ENCODE measurements around the gene HELZ2. TPM values are rescaled to one million over a fixed set of nuclear protein-coding genes. Genes with fewer than 3 reads are reported as not detected.

The HELZ2 gene
- total RNA-seq, 2 experiments from 2014 or later = 99.1 to 102 TPM

- no peak for ATAC-seq
- POLR2A ChIA-PET = interaction anchor here (0.6 kb wide), 1 partner anchor 977 kb away, joined by 3 read pairs; no protein-coding TSS in a partner anchor
- Mint-ChIP-seq H3K4me3 (no peak overlapping the region), H3K4me1 (ENCODE audit: low read depth) (peaks cover 4% of the 10 kb centered on the region), H3K27ac (no peak overlapping the region), H3K27me3 (ENCODE audit: low read depth) (peaks cover 12% of the 10 kb centered on the region), H3K36me3 (ENCODE audit: low read depth) (peaks cover 17% of the 10 kb centered on the region), H3K9me3 (ENCODE audit: insufficient read depth) (no peaks in the 10 kb centered on the region)
- CTCF ChIA-PET = no interaction called here
- DNase-seq = no peak
Measured at GRCh38 chr20:63586797-63587196, 12.8 kb upstream of the HELZ2 start.

DNA sequence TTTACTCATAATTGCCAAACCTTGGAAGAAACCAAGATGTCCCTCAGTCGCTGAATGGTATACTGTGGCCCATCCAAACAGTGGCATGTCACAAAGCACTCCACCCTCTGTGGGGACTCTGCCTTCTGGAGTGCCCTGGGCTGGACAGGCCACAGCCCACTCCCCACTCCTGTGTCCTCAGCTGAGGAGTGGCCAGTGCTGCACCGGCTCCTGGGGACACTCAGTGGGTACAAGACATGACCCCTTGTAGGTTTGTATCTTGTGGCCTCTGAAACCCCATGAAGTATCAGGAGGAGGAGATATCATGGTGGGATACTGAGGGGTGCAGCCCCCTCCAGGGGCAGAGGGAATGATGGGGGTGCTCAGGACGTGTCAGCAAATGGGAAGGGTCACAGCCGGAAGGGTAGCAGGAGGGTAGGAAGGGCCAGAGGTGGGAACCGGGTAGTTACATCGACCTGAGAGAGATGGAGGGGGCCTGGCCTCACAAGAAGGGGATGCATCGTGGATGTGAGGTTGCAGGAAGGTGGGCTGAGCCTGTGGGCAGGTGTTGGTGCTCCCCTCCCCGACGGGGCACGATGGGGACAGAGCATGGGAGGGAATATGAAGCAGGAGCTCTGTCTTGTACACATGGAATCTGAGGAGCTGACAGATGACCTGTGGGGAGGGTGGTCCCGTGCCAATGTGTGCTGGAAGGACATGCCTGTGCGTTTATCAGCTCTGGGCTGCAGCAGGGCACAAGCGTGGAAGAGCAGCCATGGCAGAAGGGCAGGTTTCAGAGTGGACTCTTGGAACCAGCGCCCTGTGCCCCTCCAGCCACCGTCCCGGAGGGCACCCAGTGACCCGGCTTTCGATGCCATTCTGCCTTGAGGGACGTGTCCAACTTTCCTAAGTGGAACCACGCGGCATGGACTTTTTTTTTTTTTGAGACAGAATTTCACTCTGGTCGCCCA is 11.9 kb upstream of the HELZ2 start:
- DNase-seq (no peak), ATAC-seq (no peak)
- H3K4me1 Mint-ChIP-seq (ENCODE audit: low read depth) = peaks cover 4% of the 10 kb centered on the region
- no peak overlapping the region for H3K4me3 Mint-ChIP-seq
- POLR2A ChIA-PET = no interaction called here
- H3K27ac Mint-ChIP-seq = no peak overlapping the region
- H3K9me3 Mint-ChIP-seq (ENCODE audit: insufficient read depth) = no peaks in the 10 kb centered on the region
- peaks cover 14% of the 10 kb centered on the region for H3K27me3 Mint-ChIP-seq (ENCODE audit: low read depth)
- peaks cover 13% of the 10 kb centered on the region for H3K36me3 Mint-ChIP-seq (ENCODE audit: low read depth)
- CTCF ChIA-PET = no interaction called here

GRCh38 chr20:63582382-63583063 is 8.5 kb upstream of the HELZ2 start:
- Mint-ChIP-seq H3K36me3 (ENCODE audit: low read depth) (no peaks in the 10 kb centered on the region), H3K9me3 (ENCODE audit: insufficient read depth) (no peaks in the 10 kb centered on the region), H3K4me1 (ENCODE audit: low read depth) (no peaks in the 10 kb centered on the region), H3K27ac (no peak overlapping the region), H3K27me3 (ENCODE audit: low read depth) (peaks cover 34% of the 10 kb centered on the region), H3K4me3 (no peak overlapping the region)
- ChIA-PET CTCF (interaction anchor here (0.8 to 2.2 kb wide), 2 partner anchors 59 to 187 kb away, joined by 3 to 8 read pairs; no protein-coding TSS in a partner anchor), POLR2A (no interaction called here)
- no peak for ATAC-seq
- no peak for DNase-seq

DNA sequence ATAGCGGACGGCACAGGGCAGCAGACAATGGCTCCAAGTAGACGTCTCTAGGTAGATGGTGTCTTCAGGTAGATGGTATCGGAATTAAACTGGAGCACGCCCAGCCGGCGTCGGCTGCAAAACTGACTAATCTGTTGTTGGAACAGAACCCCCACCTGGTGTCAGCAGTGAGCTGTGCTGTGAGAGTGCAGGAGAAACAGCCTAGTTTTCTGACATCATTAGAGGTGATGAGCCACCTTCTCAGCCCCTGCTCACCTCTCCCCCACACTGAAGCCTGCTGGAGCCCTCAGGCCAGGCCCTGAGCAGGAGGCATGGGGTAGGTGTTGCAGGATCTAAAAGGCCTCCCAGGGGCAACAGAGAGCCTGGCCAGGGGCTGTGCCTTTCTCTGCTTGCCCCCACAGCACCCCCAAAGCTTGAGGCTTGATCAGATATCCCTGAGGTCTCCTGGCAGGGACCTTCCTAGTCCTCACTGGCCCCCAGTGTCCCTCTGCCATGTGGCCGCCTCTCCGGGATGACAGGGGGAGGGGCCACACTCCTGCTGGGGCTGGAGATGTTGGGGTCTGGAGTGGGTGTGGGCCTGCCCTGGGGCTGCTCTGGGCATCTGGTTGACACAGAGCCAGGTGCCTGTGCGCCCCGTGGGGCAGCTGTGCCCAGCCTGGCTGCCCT is 6.9 kb upstream of the HELZ2 start:
- H3K27me3 Mint-ChIP-seq (ENCODE audit: low read depth) = peaks cover 39% of the 10 kb centered on the region
- H3K27ac Mint-ChIP-seq = no peak overlapping the region
- H3K9me3 Mint-ChIP-seq (ENCODE audit: insufficient read depth) = no peaks in the 10 kb centered on the region
- POLR2A ChIA-PET = interaction anchor here (0.7 kb wide), 1 partner anchor 315 kb away, joined by 3 read pairs; no protein-coding TSS in a partner anchor
- no peaks in the 10 kb centered on the region for H3K4me1 Mint-ChIP-seq (ENCODE audit: low read depth)
- DNase-seq (peak; percentile 77), ATAC-seq (peak; percentile 88)
- no peak overlapping the region for H3K4me3 Mint-ChIP-seq
- CTCF ChIA-PET = interaction anchor here (2.2 kb wide), 1 partner anchor 60 kb away, joined by 8 read pairs; no protein-coding TSS in a partner anchor
- no peaks in the 10 kb centered on the region for H3K36me3 Mint-ChIP-seq (ENCODE audit: low read depth)

- ATAC-seq = no peak
- no peaks in the 10 kb centered on the region for H3K9me3 Mint-ChIP-seq (ENCODE audit: insufficient read depth)
- no peak overlapping the region for H3K4me3 Mint-ChIP-seq
- H3K27ac Mint-ChIP-seq = no peak overlapping the region
- H3K36me3 Mint-ChIP-seq (ENCODE audit: low read depth) = no peaks in the 10 kb centered on the region
- DNase-seq = no peak
- peaks cover 39% of the 10 kb centered on the region for H3K27me3 Mint-ChIP-seq (ENCODE audit: low read depth)
- peaks cover 1% of the 10 kb centered on the region for H3K4me1 Mint-ChIP-seq (ENCODE audit: low read depth)
- CTCF ChIA-PET = interaction anchor here (1.1 kb wide), 1 partner anchor 63 kb away, joined by 4 read pairs; no protein-coding TSS in a partner anchor
- POLR2A ChIA-PET = no interaction called here
Measured at GRCh38 chr20:63579017-63579694, 5.1 kb upstream of the HELZ2 start.

DNA sequence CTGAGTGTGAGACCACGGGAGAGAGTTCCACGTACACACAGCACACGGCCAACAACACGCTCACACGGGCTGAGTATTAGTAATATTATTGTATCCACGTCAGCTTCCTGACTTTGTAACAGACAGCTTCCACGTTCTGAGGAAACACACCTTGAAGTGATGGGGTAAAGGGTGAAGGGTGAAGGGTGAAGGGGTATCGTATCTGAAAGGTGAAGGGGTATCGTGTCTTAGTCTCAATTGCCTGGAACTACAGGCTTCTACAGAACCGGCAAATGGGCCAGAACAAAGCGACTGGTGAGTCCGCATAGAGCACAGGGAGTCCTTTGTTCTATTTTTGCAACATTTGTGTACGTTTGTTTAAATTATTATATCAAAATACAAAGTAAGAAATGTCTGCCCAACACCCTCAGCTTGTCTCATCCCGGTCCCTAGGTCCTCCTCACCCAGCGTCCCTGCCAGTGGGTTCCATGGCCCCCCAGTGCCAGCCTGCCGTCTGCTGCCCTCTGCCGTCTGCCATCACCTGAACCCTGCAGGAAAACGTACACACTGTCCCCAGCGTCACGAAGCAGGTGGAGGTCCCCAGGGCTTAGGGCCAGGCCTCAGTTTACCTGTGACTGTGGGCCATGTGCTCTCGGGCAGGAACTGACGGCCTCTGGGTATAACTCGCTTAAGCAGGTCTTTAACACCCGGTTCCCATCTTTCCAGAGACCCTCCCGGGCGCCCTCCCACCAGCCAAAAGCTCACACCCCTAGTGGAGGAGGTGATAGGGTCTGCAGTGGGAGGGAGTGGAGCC is 4.4 kb upstream of the HELZ2 start:
- H3K36me3 Mint-ChIP-seq (ENCODE audit: low read depth) = no peaks in the 10 kb centered on the region

DNA sequence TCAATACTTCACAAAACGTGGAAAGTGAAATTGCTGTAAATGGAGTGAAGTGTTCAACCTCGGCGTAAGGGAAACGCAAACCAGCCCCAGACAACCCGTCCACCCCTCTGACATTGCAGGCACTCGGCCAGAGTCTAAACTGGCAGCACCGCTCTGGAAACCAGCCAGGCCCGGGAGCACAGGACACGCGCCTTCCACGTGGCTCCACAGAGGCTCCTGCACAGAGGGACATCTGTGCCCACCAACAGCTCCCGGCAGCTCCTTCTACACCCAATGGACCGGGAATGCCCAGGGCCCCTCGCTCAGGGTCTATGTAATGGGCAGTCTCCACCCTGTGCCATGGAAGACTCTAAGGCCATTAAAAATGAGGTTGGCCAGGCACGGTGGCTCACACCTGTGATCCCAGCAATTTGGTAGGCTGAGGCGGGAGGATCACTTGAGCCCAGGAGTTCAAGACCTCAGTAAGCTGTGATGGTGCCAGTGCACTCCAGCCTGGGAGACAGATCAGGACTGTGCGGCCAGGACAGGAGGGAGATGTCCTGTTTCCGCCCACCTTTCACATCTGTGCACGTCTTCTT is 3.4 kb upstream of the HELZ2 start:
- H3K4me1 Mint-ChIP-seq (ENCODE audit: low read depth) = peaks cover 1% of the 10 kb centered on the region
- DNase-seq (no peak), ATAC-seq (no peak)
- POLR2A ChIA-PET = no interaction called here
- no peak overlapping the region for H3K27ac Mint-ChIP-seq
- no peaks in the 10 kb centered on the region for H3K9me3 Mint-ChIP-seq (ENCODE audit: insufficient read depth)
- no peaks in the 10 kb centered on the region for H3K36me3 Mint-ChIP-seq (ENCODE audit: low read depth)
- CTCF ChIA-PET = interaction anchor here (1.0 kb wide), 1 partner anchor 38 kb away, joined by 4 read pairs; no protein-coding TSS in a partner anchor
- H3K27me3 Mint-ChIP-seq (ENCODE audit: low read depth) = peaks cover 31% of the 10 kb centered on the region
- no peak overlapping the region for H3K4me3 Mint-ChIP-seq

More for the DNA sequence above, 4.4 kb upstream of the HELZ2 start:
- peaks cover 39% of the 10 kb centered on the region for H3K27me3 Mint-ChIP-seq (ENCODE audit: low read depth)
- no peak overlapping the region for H3K27ac Mint-ChIP-seq
- POLR2A ChIA-PET = no interaction called here
- H3K4me1 Mint-ChIP-seq (ENCODE audit: low read depth) = peaks cover 1% of the 10 kb centered on the region
- ATAC-seq (no peak), DNase-seq (no peak)
- no peaks in the 10 kb centered on the region for H3K9me3 Mint-ChIP-seq (ENCODE audit: insufficient read depth)
- CTCF ChIA-PET = interaction anchor here (1.0 kb wide), 1 partner anchor 39 kb away, joined by 4 read pairs; no protein-coding TSS in a partner anchor
- no peak overlapping the region for H3K4me3 Mint-ChIP-seq

- Mint-ChIP-seq H3K27ac (no peak overlapping the region), H3K4me3 (no peak overlapping the region), H3K4me1 (ENCODE audit: low read depth) (peaks cover 1% of the 10 kb centered on the region), H3K9me3 (ENCODE audit: insufficient read depth) (no peaks in the 10 kb centered on the region), H3K27me3 (ENCODE audit: low read depth) (peaks cover 29% of the 10 kb centered on the region), H3K36me3 (ENCODE audit: low read depth) (no peaks in the 10 kb centered on the region)
- CTCF ChIA-PET = no interaction called here
- DNase-seq (no peak), ATAC-seq (no peak)
- POLR2A ChIA-PET = no interaction called here
Measured at GRCh38 chr20:63576311-63576710, 2.3 kb upstream of the HELZ2 start.

DNA sequence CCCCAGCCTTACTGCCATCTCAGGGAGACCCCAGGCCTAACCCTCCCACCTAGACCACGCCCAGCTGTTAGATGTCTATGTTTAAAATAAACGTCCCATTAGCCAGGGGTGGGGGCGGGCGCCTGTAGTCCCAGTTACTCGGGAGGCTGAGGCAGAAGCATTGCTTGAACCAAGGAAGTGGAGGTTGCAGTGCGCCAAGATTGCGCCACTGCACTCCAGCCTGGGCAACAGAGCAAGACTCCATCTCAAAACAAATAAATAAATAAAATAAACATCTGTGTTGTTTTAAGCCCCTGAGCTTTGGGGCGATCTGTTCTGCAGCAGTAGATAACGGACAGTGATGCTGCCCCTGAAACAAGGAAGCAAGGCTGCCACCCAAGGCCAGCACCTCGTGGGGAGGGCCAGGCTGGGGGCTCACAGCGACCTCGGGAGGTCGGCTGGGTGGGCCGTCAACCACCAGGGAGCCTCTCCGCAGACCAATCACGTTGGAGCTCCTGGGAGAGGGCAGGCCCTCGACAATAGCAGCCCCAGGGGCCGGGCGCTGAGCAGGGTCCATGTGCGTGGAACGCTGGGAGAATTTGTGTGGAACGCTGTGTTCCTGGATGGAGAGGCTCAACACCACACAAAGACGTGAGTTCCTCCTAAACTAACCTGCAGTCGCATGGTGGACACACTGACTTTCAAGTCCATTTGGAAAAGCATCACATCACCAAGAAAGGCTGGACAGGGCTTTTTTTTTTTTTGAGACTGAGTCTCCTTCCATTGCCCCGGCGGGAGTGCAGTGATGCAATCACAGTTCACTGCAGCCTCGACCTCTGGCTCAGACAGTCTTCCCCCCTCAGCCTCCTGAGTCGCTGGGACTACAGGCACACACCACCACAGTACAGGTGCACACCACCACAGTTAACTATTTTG is 1.0 kb upstream of the HELZ2 start:
- CTCF ChIA-PET = interaction anchor here (0.8 to 1.6 kb wide), 3 partner anchors 37 to 290 kb away, joined by 3 to 7 read pairs (median 4); partner anchors contain the start of gene TPD52L2
- peak overlapping the region; percentile 58 for H3K4me3 Mint-ChIP-seq
- H3K4me1 Mint-ChIP-seq (ENCODE audit: low read depth) = peaks cover 2% of the 10 kb centered on the region
- POLR2A ChIA-PET = interaction anchor here (0.8 to 1.2 kb wide), 4 partner anchors 46 to 385 kb away, joined by 3 to 4 read pairs (median 4); partner anchors contain the start of gene RTEL1
- peak overlapping the region; percentile 46 for H3K27ac Mint-ChIP-seq
- H3K27me3 Mint-ChIP-seq (ENCODE audit: low read depth) = peaks cover 22% of the 10 kb centered on the region
- no peaks in the 10 kb centered on the region for H3K9me3 Mint-ChIP-seq (ENCODE audit: insufficient read depth)
- ATAC-seq = no peak
- H3K36me3 Mint-ChIP-seq (ENCODE audit: low read depth) = peaks cover 3% of the 10 kb centered on the region
- DNase-seq = no peak
